PC-9 (cell line): Measurements from ENCODE around the gene VMO1. TPM values are rescaled to one million over a fixed set of nuclear protein-coding genes. Genes with fewer than 3 reads are reported as not detected.
A peak's percentile ranks its signal among the peaks of the same experiment; 100 is the strongest.

Source experiments
- BruUV-seq: library from RNA; stranded (reverse); fragments of 400-500 nt; replicated peaks from 2 replicates; lab custom pipeline; 2021; lab: Mats Ljungman, UMichigan
- CTCF ChIA-PET: fragments of 300-600 bp; sonication (Branson Sonifier 250); formaldehyde crosslinking; loops from one replicate; lab custom pipeline; 2022; ENCODE audit warnings: antibody characterized with exemption; lab: Charles Lee
- POLR2A ChIA-PET: fragments of 300-600 bp; sonication (Branson Sonifier 250); formaldehyde crosslinking; loops from one replicate; lab custom pipeline; 2022; ENCODE audit warnings: antibody characterized with exemption; ENCODE audit not compliant: unreplicated experiment; lab: Charles Lee
- DNase-seq, 2 experiments: peaks; one replicate each; pipeline versions ENCODE4 v3.0.0 to v3.0.0-alpha.2; 2015 to 2022; ENCODE audit warnings: mixed read lengths in 1 of 2
- H2AFZ ChIP-seq: fragments of 200-600 bp; sonication (generic); 2 replicates; pipeline ENCODE4 v1.8.1; 2017; ENCODE audit warnings: antibody characterized with exemption
- H3F3A ChIP-seq: fragments of 200-600 bp; sonication (generic); 2 replicates; pipeline ENCODE4 v1.8.1; 2017; ENCODE audit warnings: antibody characterized with exemption, mild to moderate bottlenecking, low read depth; ENCODE audit not compliant: insufficient read depth
- H3K27ac ChIP-seq: fragments of 200-600 bp; sonication (generic); 2 replicates; pipeline ENCODE4 v1.6.1; 2016; ENCODE audit warnings: mixed run types
- H3K27me3 ChIP-seq: fragments of 200-600 bp; sonication (generic); 2 replicates; pipeline ENCODE4 v1.6.1; 2016; ENCODE audit warnings: low read depth, mixed run types; ENCODE audit not compliant: insufficient read depth
- H3K36me3 ChIP-seq: fragments of 200-600 bp; sonication (generic); 2 replicates; pipeline ENCODE4 v1.6.1; 2016; ENCODE audit warnings: low read depth, mixed run types
- H3K4me1 ChIP-seq: fragments of 200-600 bp; sonication (generic); replicated peaks from 2 replicates; pipeline ENCODE4 v1.6.1; 2016; ENCODE audit warnings: mixed run types; ENCODE audit not compliant: insufficient read depth
- H3K4me2 ChIP-seq: fragments of 200-600 bp; sonication (generic); 2 replicates; pipeline ENCODE4 v1.6.1; 2017; ENCODE audit warnings: mixed run types
- H3K4me3 ChIP-seq: fragments of 200-600 bp; sonication (generic); 2 replicates; pipeline ENCODE4 v1.6.1; 2016; ENCODE audit warnings: mixed run types
- H3K79me2 ChIP-seq: fragments of 200-600 bp; sonication (generic); 2 replicates; pipeline ENCODE4 v1.6.1; 2017; ENCODE audit warnings: low read depth, mixed run types
- H3K9me2 ChIP-seq: fragments of 200-600 bp; sonication (generic); 2 replicates; pipeline ENCODE4 v1.8.1; 2017; ENCODE audit warnings: mild to moderate bottlenecking; ENCODE audit not compliant: insufficient read depth
- H3K9me3 ChIP-seq: fragments of 200-600 bp; sonication (generic); 2 replicates; pipeline ENCODE4 v1.8.1; 2016; ENCODE audit warnings: low read depth; ENCODE audit not compliant: insufficient read depth
- H4K20me1 ChIP-seq: fragments of 200-600 bp; sonication (generic); 2 replicates; pipeline ENCODE4 v1.8.1; 2017; ENCODE audit not compliant: insufficient read depth
- CTCF ChIP-seq: fragments of 200-600 bp; sonication (generic); conservative IDR thresholded peaks from 2 replicates; pipeline ENCODE4 v1.6.1; 2017; ENCODE audit warnings: mixed run types, antibody characterized with exemption, mild to moderate bottlenecking, moderate library complexity
- EZH2 ChIP-seq: fragments of 200-600 bp; sonication (generic); IDR thresholded peaks from 2 replicates; pipeline ENCODE4 v1.8.0; 2017; ENCODE audit warnings: antibody characterized with exemption, low read depth
- intact Hi-C: fragments of 100-400 bp; cut with micrococcal nuclease; formaldehyde crosslinking; loops from one replicate; pipeline ENCODE4 v1.10.0; 2022; ENCODE audit not compliant: unreplicated experiment
- total RNA-seq: library from RNA; stranded (reverse); gene quantifications from 2 replicates; pipeline ENCODE4 v1.2.3, GENCODE V29; 2021

The VMO1 gene
- total RNA-seq, 1 experiment from 2014 or later, result 3.6 TPM

- Histone ChIP-seq H3K4me2 (no peak overlapping the region), H3K27me3 (0 out of 2 replicates have a peak, but pooled peaks cover 6% of the 10 kb centered on the region), H3K4me3 (no peak overlapping the region), H3K4me1 (peaks cover 12% of the 10 kb centered on the region; the same call in 1 of the 2 replicates), H3K27ac (no peak overlapping the region), H3K9me3 (no peaks in the 10 kb centered on the region), H3K36me3 (no peaks in the 10 kb centered on the region), H3F3A (peaks cover 8% of the 10 kb centered on the region), H2AFZ (no peak overlapping the region), H4K20me1 (no peaks in the 10 kb centered on the region), H3K79me2 (no peaks in the 10 kb centered on the region), H3K9me2 (no peaks in the 10 kb centered on the region)
- intact Hi-C loops, result no loop called here
- ChIA-PET CTCF (no interaction called here), POLR2A (interaction anchor here (0.7 kb wide), 1 partner anchor 11 kb away, joined by 3 read pairs; no protein-coding TSS in a partner anchor)
- DNase-seq, result no peak
- BruUV-seq, result no TSS peak
- TF ChIP-seq CTCF (no peak), EZH2 (no peak)
These were observed 44.0 kb downstream of the VMO1 start for GRCh38 chr17:4742133-4742532.

GRCh38 chr17:4741544-4741943 lies 44.6 kb downstream of the VMO1 start:
- ChIA-PET CTCF (no interaction called here), POLR2A (interaction anchor here (0.7 kb wide), 1 partner anchor 12 kb away, joined by 3 read pairs; no protein-coding TSS in a partner anchor)
- no peaks in the 10 kb centered on the region for H3K36me3 ChIP-seq
- H3K4me1 ChIP-seq, result peaks cover 12% of the 10 kb centered on the region; the same call in 1 of the 2 replicates
- no peaks in the 10 kb centered on the region for H3K9me2 ChIP-seq
- H3F3A ChIP-seq, result peaks cover 8% of the 10 kb centered on the region
- H2AFZ ChIP-seq, result no peak overlapping the region
- no peak overlapping the region for H3K27ac ChIP-seq
- no peak overlapping the region for H3K4me3 ChIP-seq
- 0 out of 2 replicates have a peak, but pooled peaks cover 6% of the 10 kb centered on the region for H3K27me3 ChIP-seq
- intact Hi-C loops, result no loop called here
- no peaks in the 10 kb centered on the region for H3K9me3 ChIP-seq
- no peaks in the 10 kb centered on the region for H4K20me1 ChIP-seq
- no TSS peak for BruUV-seq
- H3K79me2 ChIP-seq, result no peaks in the 10 kb centered on the region
- no peak for TF ChIP-seq CTCF
- TF ChIP-seq EZH2, result no peak
- no peak for DNase-seq
- no peak overlapping the region for H3K4me2 ChIP-seq

GRCh38 chr17:4740584-4740983 lies 45.6 kb downstream of the VMO1 start:
- Histone ChIP-seq H3K4me1 (peaks cover 12% of the 10 kb centered on the region; the same call in 1 of the 2 replicates), H3F3A (peaks cover 8% of the 10 kb centered on the region), H3K4me2 (peak overlapping the region; percentile 87), H2AFZ (no peak overlapping the region), H3K4me3 (no peak overlapping the region), H3K36me3 (no peaks in the 10 kb centered on the region), H4K20me1 (no peaks in the 10 kb centered on the region), H3K79me2 (no peaks in the 10 kb centered on the region), H3K27me3 (0 out of 2 replicates have a peak, but pooled peaks cover 6% of the 10 kb centered on the region), H3K9me3 (no peaks in the 10 kb centered on the region), H3K27ac (no peak overlapping the region), H3K9me2 (no peaks in the 10 kb centered on the region)
- ChIA-PET CTCF (no interaction called here), POLR2A (interaction anchor here (0.7 kb wide), 1 partner anchor 179 kb away, joined by 5 read pairs; no protein-coding TSS in a partner anchor)
- intact Hi-C loops, result no loop called here
- no peak for TF ChIP-seq CTCF
- TF ChIP-seq EZH2, result no peak
- no peak for DNase-seq
- no TSS peak for BruUV-seq
